PC-9 (cell line): ENCODE data around the gene GHITM. TPM values are rescaled to one million over a fixed set of nuclear protein-coding genes. Genes with fewer than 3 reads are reported as not detected.

Experiments used
- BruUV-seq: library from RNA; stranded (reverse); fragments of 400-500 nt; replicated peaks from 2 replicates; lab custom pipeline; 2021; lab: Mats Ljungman, UMichigan
- CTCF ChIA-PET: fragments of 300-600 bp; sonication (Branson Sonifier 250); formaldehyde crosslinking; loops from one replicate; lab custom pipeline; 2022; ENCODE audit warnings: antibody characterized with exemption; lab: Charles Lee
- POLR2A ChIA-PET: fragments of 300-600 bp; sonication (Branson Sonifier 250); formaldehyde crosslinking; loops from one replicate; lab custom pipeline; 2022; ENCODE audit warnings: antibody characterized with exemption; ENCODE audit not compliant: unreplicated experiment; lab: Charles Lee
- DNase-seq, 2 experiments: peaks; one replicate each; pipeline versions ENCODE4 v3.0.0 to v3.0.0-alpha.2; 2015 to 2022; ENCODE audit warnings: mixed read lengths in 1 of 2
- H2AFZ ChIP-seq: fragments of 200-600 bp; sonication (generic); 2 replicates; pipeline ENCODE4 v1.8.1; 2017; ENCODE audit warnings: antibody characterized with exemption
- H3F3A ChIP-seq: fragments of 200-600 bp; sonication (generic); 2 replicates; pipeline ENCODE4 v1.8.1; 2017; ENCODE audit warnings: antibody characterized with exemption, mild to moderate bottlenecking, low read depth; ENCODE audit not compliant: insufficient read depth
- H3K27ac ChIP-seq: fragments of 200-600 bp; sonication (generic); 2 replicates; pipeline ENCODE4 v1.6.1; 2016; ENCODE audit warnings: mixed run types
- H3K27me3 ChIP-seq: fragments of 200-600 bp; sonication (generic); 2 replicates; pipeline ENCODE4 v1.6.1; 2016; ENCODE audit warnings: low read depth, mixed run types; ENCODE audit not compliant: insufficient read depth
- H3K36me3 ChIP-seq: fragments of 200-600 bp; sonication (generic); 2 replicates; pipeline ENCODE4 v1.6.1; 2016; ENCODE audit warnings: low read depth, mixed run types
- H3K4me1 ChIP-seq: fragments of 200-600 bp; sonication (generic); replicated peaks from 2 replicates; pipeline ENCODE4 v1.6.1; 2016; ENCODE audit warnings: mixed run types; ENCODE audit not compliant: insufficient read depth
- H3K4me2 ChIP-seq: fragments of 200-600 bp; sonication (generic); 2 replicates; pipeline ENCODE4 v1.6.1; 2017; ENCODE audit warnings: mixed run types
- H3K4me3 ChIP-seq: fragments of 200-600 bp; sonication (generic); 2 replicates; pipeline ENCODE4 v1.6.1; 2016; ENCODE audit warnings: mixed run types
- H3K79me2 ChIP-seq: fragments of 200-600 bp; sonication (generic); 2 replicates; pipeline ENCODE4 v1.6.1; 2017; ENCODE audit warnings: low read depth, mixed run types
- H3K9me2 ChIP-seq: fragments of 200-600 bp; sonication (generic); 2 replicates; pipeline ENCODE4 v1.8.1; 2017; ENCODE audit warnings: mild to moderate bottlenecking; ENCODE audit not compliant: insufficient read depth
- H3K9me3 ChIP-seq: fragments of 200-600 bp; sonication (generic); 2 replicates; pipeline ENCODE4 v1.8.1; 2016; ENCODE audit warnings: low read depth; ENCODE audit not compliant: insufficient read depth
- H4K20me1 ChIP-seq: fragments of 200-600 bp; sonication (generic); 2 replicates; pipeline ENCODE4 v1.8.1; 2017; ENCODE audit not compliant: insufficient read depth
- CTCF ChIP-seq: fragments of 200-600 bp; sonication (generic); conservative IDR thresholded peaks from 2 replicates; pipeline ENCODE4 v1.6.1; 2017; ENCODE audit warnings: mixed run types, antibody characterized with exemption, mild to moderate bottlenecking, moderate library complexity
- EZH2 ChIP-seq: fragments of 200-600 bp; sonication (generic); IDR thresholded peaks from 2 replicates; pipeline ENCODE4 v1.8.0; 2017; ENCODE audit warnings: antibody characterized with exemption, low read depth
- intact Hi-C: fragments of 100-400 bp; cut with micrococcal nuclease; formaldehyde crosslinking; loops from one replicate; pipeline ENCODE4 v1.10.0; 2022; ENCODE audit not compliant: unreplicated experiment
- total RNA-seq: library from RNA; stranded (reverse); gene quantifications from 2 replicates; pipeline ENCODE4 v1.2.3, GENCODE V29; 2021

Gene GHITM
- total RNA-seq, 1 experiment from 2014 or later: 291 TPM

- POLR2A ChIA-PET: no interaction called here
- Histone ChIP-seq H4K20me1 (no peaks in the 10 kb centered on the region), H3K79me2 (no peaks in the 10 kb centered on the region), H3K9me3 (no peaks in the 10 kb centered on the region), H3K4me1 (no peaks in the 10 kb centered on the region), H3K9me2 (no peaks in the 10 kb centered on the region), H3K27ac (no peak overlapping the region), H2AFZ (no peak overlapping the region), H3K36me3 (no peaks in the 10 kb centered on the region), H3K27me3 (peaks cover 45% of the 10 kb centered on the region), H3K4me3 (no peak overlapping the region), H3F3A (no peaks in the 10 kb centered on the region), H3K4me2 (no peak overlapping the region)
- BruUV-seq: no TSS peak
- DNase-seq: no peak
- intact Hi-C loops: no loop called here
- CTCF ChIA-PET: no interaction called here
- TF ChIP-seq CTCF (no peak), EZH2 (no peak)
Observed at GRCh38 chr10:84172467-84173356, 33.4 kb downstream of the GHITM start.

- Histone ChIP-seq H3K27ac (no peak within 1 kb of the TSS), H3K9me3 (no peaks in the 10 kb centered on the region), H3K27me3 (peaks cover 48% of the 10 kb centered on the region), H3K79me2 (no peaks in the 10 kb centered on the region), H3K36me3 (no peaks in the 10 kb centered on the region), H3K4me3 (no peak within 1 kb of the TSS), H3K4me2 (no peak within 1 kb of the TSS), H4K20me1 (no peaks in the 10 kb centered on the region), H3K4me1 (no peaks in the 10 kb centered on the region), H3F3A (peaks cover 3% of the 10 kb centered on the region; the same call in 1 of the 2 replicates), H2AFZ (no peak within 1 kb of the TSS), H3K9me2 (no peaks in the 10 kb centered on the region)
- DNase-seq: no peak
- TF ChIP-seq CTCF (no peak), EZH2 (no peak)
- CTCF ChIA-PET: no interaction called here
- POLR2A ChIA-PET: no interaction called here
- intact Hi-C loops: no loop called here
- no TSS peak for BruUV-seq
Observed at GRCh38 chr10:84173501-84173929, 34.2 kb downstream of the GHITM start, which contains the start of gene GPR15LG. Gene GPR15LG, plus strand, starts transcription at chr10:84173801. Its CDS starts 51 bp downstream, at chr10:84173852.

GRCh38 chr10:84175436-84175835, 36.1 kb downstream of the GHITM start:
- no peak overlapping the region for H3K4me2 ChIP-seq
- H3K4me3 ChIP-seq: no peak overlapping the region
- H3K36me3 ChIP-seq: no peaks in the 10 kb centered on the region
- H3K27ac ChIP-seq: no peak overlapping the region
- no peak overlapping the region for H2AFZ ChIP-seq
- intact Hi-C loops: no loop called here
- H3K9me3 ChIP-seq: no peaks in the 10 kb centered on the region
- BruUV-seq: no TSS peak
- no peaks in the 10 kb centered on the region for H3K9me2 ChIP-seq
- ChIA-PET CTCF (no interaction called here), POLR2A (no interaction called here)
- no peaks in the 10 kb centered on the region for H3K79me2 ChIP-seq
- no peak for TF ChIP-seq EZH2
- no peak for TF ChIP-seq CTCF
- no peaks in the 10 kb centered on the region for H4K20me1 ChIP-seq
- H3K4me1 ChIP-seq: no peaks in the 10 kb centered on the region
- peaks cover 3% of the 10 kb centered on the region; the same call in 1 of the 2 replicates for H3F3A ChIP-seq
- DNase-seq: no peak
- H3K27me3 ChIP-seq: peaks cover 54% of the 10 kb centered on the region
